ENCODE results near the gene CCNK.
A peak's percentile ranks its signal among the peaks of the same experiment; 100 is the strongest.

The CCNK gene

GRCh38 chr14:99480917-99481744 lies at the start of gene CCNK:
Gene CCNK, plus strand, starts transcription at chr14:99481409. Its CDS starts 11,269 bp downstream, at chr14:99492678.
- DNase-seq = peak; percentile 100

GRCh38 chr14:99431986-99432385 lies 49.2 kb upstream of the CCNK start:
- no peak for DNase-seq

GRCh38 chr14:99432485-99432884 lies 48.7 kb upstream of the CCNK start:
- no peak for DNase-seq

- no peak for DNase-seq
Observed at GRCh38 chr14:99435327-99435726, 45.9 kb upstream of the CCNK start.

- no peak for DNase-seq
Observed at GRCh38 chr14:99436247-99437180, 44.7 kb upstream of the CCNK start.

- no peak for DNase-seq
Observed at GRCh38 chr14:99437706-99438105, 43.5 kb upstream of the CCNK start.

GRCh38 chr14:99440278-99440677 lies 40.9 kb upstream of the CCNK start:
- DNase-seq = no peak

- no peak for DNase-seq
Observed at GRCh38 chr14:99441157-99441870, 39.9 kb upstream of the CCNK start.

GRCh38 chr14:99441918-99442317 lies 39.3 kb upstream of the CCNK start:
- no peak for DNase-seq

GRCh38 chr14:99445931-99446330 lies 35.3 kb upstream of the CCNK start:
- DNase-seq = no peak

GRCh38 chr14:99447739-99448138 lies 33.5 kb upstream of the CCNK start:
- DNase-seq = no peak

GRCh38 chr14:99450266-99450665 lies 30.9 kb upstream of the CCNK start:
- no peak for DNase-seq

GRCh38 chr14:99451234-99451633 lies 30.0 kb upstream of the CCNK start:
- DNase-seq = no peak

GRCh38 chr14:99452968-99453367 lies 28.2 kb upstream of the CCNK start:
- DNase-seq = no peak

GRCh38 chr14:99454246-99454645 lies 27.0 kb upstream of the CCNK start:
- DNase-seq = no peak

- no peak for DNase-seq
Observed at GRCh38 chr14:99459481-99460100, 21.6 kb upstream of the CCNK start.

- DNase-seq = no peak
Observed at GRCh38 chr14:99460793-99461192, 20.4 kb upstream of the CCNK start.

- no peak for DNase-seq
Observed at GRCh38 chr14:99461411-99462085, 19.7 kb upstream of the CCNK start.

GRCh38 chr14:99462210-99462609 lies 19.0 kb upstream of the CCNK start:
- no peak for DNase-seq

GRCh38 chr14:99463974-99464373 lies 17.2 kb upstream of the CCNK start:
- DNase-seq = no peak

- DNase-seq = no peak
Observed at GRCh38 chr14:99465288-99465687, 15.9 kb upstream of the CCNK start.

GRCh38 chr14:99466758-99467157 lies 14.5 kb upstream of the CCNK start:
- DNase-seq = no peak

Measured in midbrain (tissue), 1 donor.